Measurements from ENCODE around the gene EML5. TPM values are rescaled to one million over a fixed set of nuclear protein-coding genes. Genes with fewer than 3 reads are reported as not detected.

EML5 gene
- total RNA-seq, 2 donors from 2014 or later, result 8.3 to 17.2 TPM

DNA sequence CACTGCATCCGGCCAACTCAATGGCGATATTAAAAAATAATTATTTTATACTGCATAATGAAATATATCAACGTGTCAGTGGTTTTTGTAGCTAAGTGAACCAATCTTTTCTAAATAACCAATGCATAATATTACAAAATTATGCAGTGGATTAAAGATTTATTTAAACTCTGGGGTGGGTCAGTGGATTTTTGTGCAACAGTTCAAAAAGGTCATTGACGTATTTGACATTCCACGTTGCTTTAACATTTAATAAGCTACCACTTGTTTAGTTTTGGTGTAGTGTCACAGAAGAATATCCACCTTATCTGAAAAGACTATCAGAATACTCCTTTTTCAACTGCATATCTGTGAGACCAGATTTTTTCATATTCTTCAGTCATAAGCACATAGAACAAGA is 227.3 kb downstream of the EML5 start:
- TF ChIP-seq, protein P1, sequence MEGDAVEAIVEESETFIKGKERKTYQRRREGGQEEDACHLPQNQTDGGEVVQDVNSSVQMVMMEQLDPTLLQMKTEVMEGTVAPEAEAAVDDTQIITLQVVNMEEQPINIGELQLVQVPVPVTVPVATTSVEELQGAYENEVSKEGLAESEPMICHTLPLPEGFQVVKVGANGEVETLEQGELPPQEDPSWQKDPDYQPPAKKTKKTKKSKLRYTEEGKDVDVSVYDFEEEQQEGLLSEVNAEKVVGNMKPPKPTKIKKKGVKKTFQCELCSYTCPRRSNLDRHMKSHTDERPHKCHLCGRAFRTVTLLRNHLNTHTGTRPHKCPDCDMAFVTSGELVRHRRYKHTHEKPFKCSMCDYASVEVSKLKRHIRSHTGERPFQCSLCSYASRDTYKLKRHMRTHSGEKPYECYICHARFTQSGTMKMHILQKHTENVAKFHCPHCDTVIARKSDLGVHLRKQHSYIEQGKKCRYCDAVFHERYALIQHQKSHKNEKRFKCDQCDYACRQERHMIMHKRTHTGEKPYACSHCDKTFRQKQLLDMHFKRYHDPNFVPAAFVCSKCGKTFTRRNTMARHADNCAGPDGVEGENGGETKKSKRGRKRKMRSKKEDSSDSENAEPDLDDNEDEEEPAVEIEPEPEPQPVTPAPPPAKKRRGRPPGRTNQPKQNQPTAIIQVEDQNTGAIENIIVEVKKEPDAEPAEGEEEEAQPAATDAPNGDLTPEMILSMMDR (IDR thresholded peaks at IDR 0.05), result no peak
- no peak for TF ChIP-seq POLR2A (IDR thresholded peaks at IDR 0.05)
- TF ChIP-seq POLR2AphosphoS5 (IDR thresholded peaks at IDR 0.05), result no peak
- intact Hi-C loops (cut with DNase I), result no loop called here
- Histone ChIP-seq H3K4me1 (replicated peaks) (no peaks in the 10 kb centered on the region), H3K27ac (no peak overlapping the region), H3K36me3 (peaks cover 0 to 14% of the 10 kb centered on the region in 2 donors), H3K27me3 (replicated peaks; ENCODE audit: insufficient read depth) (no peaks in the 10 kb centered on the region), H3K4me3 (no peak overlapping the region), H3K9me3 (no peaks in the 10 kb centered on the region)
- WGBS, result 86% methylated on average over 5 of the region's 5 CpGs
- DNase-seq (ENCODE audit: low spot score), result no peak

DNA sequence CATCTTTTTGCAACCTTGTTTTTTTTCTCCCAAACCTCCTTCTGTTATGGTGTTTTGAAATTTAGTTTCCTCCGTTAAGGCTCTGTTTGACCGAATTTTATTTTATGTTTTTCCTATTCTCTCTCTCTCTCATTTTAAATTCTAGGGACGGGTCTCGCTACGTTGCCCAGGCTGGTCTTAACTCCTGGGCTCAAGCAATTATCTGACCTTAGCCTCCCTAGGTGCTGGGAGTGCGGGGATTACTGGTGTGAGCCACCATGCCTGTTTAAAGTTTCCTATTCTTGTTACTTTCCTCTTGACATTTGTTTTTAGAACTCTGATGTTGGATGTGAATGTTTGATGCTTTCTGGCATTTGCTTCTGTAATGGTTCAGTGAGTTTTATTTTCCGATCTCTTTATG is 228.9 kb downstream of the EML5 start:
- intact Hi-C loops (cut with DNase I), result loop anchor here (5.0 kb wide), 1 partner anchor 377 kb away; no protein-coding TSS in a partner anchor
- WGBS, result 18% methylated on average over 7 of the region's 7 CpGs
- peaks cover 0 to 8% of the 10 kb centered on the region in 2 donors for H3K36me3 ChIP-seq
- DNase-seq (ENCODE audit: low spot score), result no peak
- TF ChIP-seq, protein P1 (IDR thresholded peaks at IDR 0.05), result no peak
- no peak for TF ChIP-seq POLR2A (IDR thresholded peaks at IDR 0.05)
- peak overlapping the region; percentile 97 to 99 for H3K4me3 ChIP-seq
- H3K27me3 ChIP-seq (replicated peaks; ENCODE audit: insufficient read depth), result no peaks in the 10 kb centered on the region
- H3K4me1 ChIP-seq (replicated peaks), result no peaks in the 10 kb centered on the region
- peak overlapping the region; percentile 91 to 94 for H3K27ac ChIP-seq
- H3K9me3 ChIP-seq, result no peaks in the 10 kb centered on the region

DNA sequence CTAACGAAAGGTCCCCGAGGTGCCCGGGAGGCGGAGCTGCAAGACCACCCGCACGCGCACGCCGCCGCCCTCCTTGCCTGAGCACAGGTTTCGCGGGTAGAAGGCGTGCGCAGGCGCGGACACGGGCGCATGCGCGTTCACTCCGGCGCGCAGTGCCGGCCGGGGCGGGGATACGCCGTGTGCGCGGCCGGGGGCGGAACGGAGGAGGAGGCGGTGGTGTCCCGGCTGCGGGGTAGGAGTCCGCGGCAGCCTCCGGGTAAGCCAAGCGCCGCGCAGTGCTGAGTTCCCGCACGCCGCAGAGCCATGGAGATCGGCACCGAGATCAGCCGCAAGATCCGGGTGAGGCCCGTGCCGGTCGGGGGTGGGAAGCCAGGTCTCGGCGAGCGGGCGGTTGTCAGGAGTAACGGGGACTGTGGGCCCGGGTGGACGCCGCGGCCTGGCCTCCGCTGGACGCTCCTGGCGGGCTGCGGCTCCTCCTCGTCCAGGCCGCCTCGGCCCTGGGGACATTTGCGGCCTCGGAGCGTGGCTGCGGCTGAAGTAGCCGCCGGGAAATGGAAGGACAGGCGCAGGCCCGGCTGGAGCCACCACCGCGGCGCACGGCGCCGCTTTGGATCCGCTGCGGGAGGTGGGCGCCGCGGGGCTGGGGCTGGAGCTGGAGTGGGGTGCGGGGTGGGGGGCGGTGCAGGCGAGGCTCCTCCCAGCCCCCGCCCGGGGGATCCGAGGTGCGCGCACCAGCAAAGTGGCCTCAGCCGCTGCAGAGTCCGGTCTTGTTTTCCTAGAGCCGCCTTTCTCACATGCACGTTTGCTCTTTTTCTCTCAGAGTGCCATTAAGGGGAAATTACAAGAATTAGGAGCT is 229.7 kb downstream of the EML5 start, which contains the start of gene ZC3H14:
Gene ZC3H14 (plus strand): TSS at position 207 of the 856 bp plus-strand sequence. CDS start 97 bp downstream, at position 304.
- H3K4me1 ChIP-seq (replicated peaks), result no peaks in the 10 kb centered on the region
- intact Hi-C loops (cut with DNase I), result loop anchor here (5.0 kb wide), 1 partner anchor 376 kb away; no protein-coding TSS in a partner anchor
- peak within 1 kb of the TSS; percentile 97 to 99 for H3K4me3 ChIP-seq
- DNase-seq (ENCODE audit: low spot score), result peak; percentile 73
- no peaks in the 10 kb centered on the region for H3K27me3 ChIP-seq (replicated peaks; ENCODE audit: insufficient read depth)
- TF ChIP-seq POLR2A (IDR thresholded peaks at IDR 0.05), result peak; percentile 77
- TF ChIP-seq POLR2AphosphoS5 (IDR thresholded peaks at IDR 0.05), result peak; percentile 81
- TF ChIP-seq, protein P1 (IDR thresholded peaks at IDR 0.05), result peak in 2 of 4 experiments; percentile 12 to 31
- WGBS, result 0% methylated on average over 56 of the region's 99 CpGs
- peak within 1 kb of the TSS; percentile 91 to 94 for H3K27ac ChIP-seq
- no peaks in the 10 kb centered on the region for H3K9me3 ChIP-seq
- H3K36me3 ChIP-seq, result peaks cover 0 to under 1% of the 10 kb centered on the region in 2 donors

DNA sequence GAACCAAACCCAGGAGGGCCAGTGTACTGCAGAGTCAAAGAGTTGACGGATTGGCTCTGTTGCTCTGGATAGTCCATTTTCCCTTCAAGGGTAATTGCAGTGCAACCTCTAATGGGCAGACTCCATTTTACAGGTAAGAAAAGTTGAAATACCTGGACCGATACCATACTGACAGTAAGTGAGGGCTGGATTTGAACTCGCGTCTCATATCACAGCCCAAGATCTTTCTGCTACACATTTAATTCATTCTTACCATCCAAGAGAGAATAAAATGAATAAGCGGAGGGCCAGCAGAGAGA is 230.3 kb downstream of the EML5 start:
- Histone ChIP-seq H3K27me3 (replicated peaks; ENCODE audit: insufficient read depth) (no peaks in the 10 kb centered on the region), H3K4me1 (replicated peaks) (no peaks in the 10 kb centered on the region), H3K4me3 (peak overlapping the region; percentile 97 to 99), H3K36me3 (no peaks in the 10 kb centered on the region), H3K9me3 (no peaks in the 10 kb centered on the region), H3K27ac (peak overlapping the region; percentile 91 to 94)
- WGBS, result 25% methylated on average over 5 of the region's 5 CpGs
- intact Hi-C loops (cut with DNase I), result loop anchor here (5.0 kb wide), 1 partner anchor 375 kb away; no protein-coding TSS in a partner anchor
- TF ChIP-seq, protein P1 (IDR thresholded peaks at IDR 0.05), result no peak
- TF ChIP-seq POLR2AphosphoS5 (IDR thresholded peaks at IDR 0.05) (no peak), POLR2A (IDR thresholded peaks at IDR 0.05) (no peak)
- DNase-seq (ENCODE audit: low spot score), result no peak

Small RNA genes within 50 kb of the gene (small RNA-seq; reads per million reads assigned to genes)
- gene RF00019 (0 reads per million in 2 donors), gene RNU4-92P (0 reads per million in 2 donors)

Other genes starting within 250 kb of the EML5 start
- gene PTPN21, start 237.9 kb downstream of the EML5 start, total RNA-seq, result 10 to 100 TPM; 16.8 to 47.8 TPM
- 100 to 1,000 TPM in 1 of 2 donors, 10 to 100 TPM in 1; 79.9 to 103 TPM for gene ZC3H14, start 229.9 kb downstream of the EML5 start, total RNA-seq
- gene TTC8, start 31.7 kb upstream of the EML5 start, total RNA-seq, result 100 to 1,000 TPM in 1 of 2 donors, 10 to 100 TPM in 1; 34.8 to 115 TPM

Measured in prostate gland (tissue), 2 donors.